Colonic mucosa (tissue), 4 donors: ENCODE measurements around the gene OR52J3. TPM values are rescaled to one million over a fixed set of nuclear protein-coding genes. Genes with fewer than 3 reads are reported as not detected.

Experiments used
- DNase-seq: peaks from one replicate; pipeline ENCODE4 v3.0.0-alpha.2; 2020
- H3K27ac ChIP-seq: fragments of 200-600 bp; one replicate; pipeline ENCODE4 v1.8.0; 2021
- H3K27me3 ChIP-seq: fragments of 200-600 bp; one replicate; pipeline ENCODE4 v1.8.0; 2021
- H3K36me3 ChIP-seq: fragments of 200-600 bp; one replicate; pipeline ENCODE4 v1.8.0; 2021
- H3K4me1 ChIP-seq: fragments of 200-600 bp; one replicate; pipeline ENCODE4 v1.8.0; 2021; ENCODE audit warnings: mild to moderate bottlenecking
- H3K4me3 ChIP-seq: fragments of 200-600 bp; one replicate; pipeline ENCODE4 v1.8.0; 2021
- H3K9ac ChIP-seq, 2 donors: one replicate each; pipeline ENCODE4 v1.7.0; 2013; ENCODE audit warnings: control low read depth in 2 of 2, low read depth in 2 of 2, low read length in 2 of 2
- H3K9me3 ChIP-seq: fragments of 200-600 bp; one replicate; pipeline ENCODE4 v1.8.0; 2021
- intact Hi-C: fragments of 100-400 bp; cut with DNase I; formaldehyde crosslinking; loops from one replicate; pipeline ENCODE4 v1.14.1; 2022
- total RNA-seq, 2 donors: library from RNA; stranded (reverse); fragmentation: NEBNext Ultra II Directional in 1 of 2; extraction: Animal tissue kit (Norgen Biotek cat#: 25700) in 1 of 2; gene quantifications; one replicate each; pipeline ENCODE4 v1.2.1, GENCODE V29; 2021
- TF ChIP-seq, protein P1 (sequence below): fragments of 200-600 bp; IDR thresholded peaks from one replicate; pipeline ENCODE4 v1.8.0; 2022; ENCODE audit warnings: antibody characterized with exemption, mild to moderate bottlenecking
- donor health status: healthy.
- donor health status: DM: no; HTN: no; CAD: no.
- donor health status: DM: no; HTN: no; CAD: no.

Gene OR52J3
- total RNA-seq, 2 donors from 2014 or later: not detected

DNA sequence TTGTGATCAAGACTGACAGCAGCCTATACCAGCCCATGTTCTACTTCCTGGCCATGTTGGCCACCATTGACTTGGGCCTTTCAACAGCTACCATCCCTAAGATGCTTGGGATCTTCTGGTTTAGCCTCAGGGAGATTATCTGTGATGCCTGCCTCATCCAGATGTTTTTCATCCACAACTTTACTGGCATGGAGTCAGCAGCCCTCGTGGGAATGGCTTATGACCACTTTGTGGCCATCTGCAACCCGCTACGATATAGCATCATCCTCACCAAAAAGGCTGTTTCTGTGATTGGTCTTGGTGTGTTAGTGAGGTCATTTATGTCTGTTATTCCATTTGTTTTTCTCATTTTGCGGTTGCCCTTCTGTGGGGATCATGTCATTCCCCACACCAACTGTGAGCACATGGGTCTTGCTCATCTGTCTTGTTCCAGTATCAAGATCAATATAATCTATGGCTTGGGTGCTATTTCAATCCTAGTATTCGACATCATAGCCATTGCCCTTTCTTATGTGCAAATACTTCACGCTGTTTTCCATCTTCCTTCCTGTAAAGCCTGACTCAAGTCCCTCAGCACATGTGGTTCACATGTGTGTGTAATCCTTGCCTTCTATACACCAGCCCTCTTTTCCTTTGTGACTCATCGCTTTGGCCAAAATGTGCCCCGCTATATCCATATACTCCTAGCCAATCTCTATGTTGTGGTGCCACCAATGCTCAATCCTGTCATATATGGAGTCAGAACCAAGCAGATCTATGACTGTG, 46.7 kb downstream of the OR52J3 start:
- H3K9ac ChIP-seq: no peak overlapping the region

DNA sequence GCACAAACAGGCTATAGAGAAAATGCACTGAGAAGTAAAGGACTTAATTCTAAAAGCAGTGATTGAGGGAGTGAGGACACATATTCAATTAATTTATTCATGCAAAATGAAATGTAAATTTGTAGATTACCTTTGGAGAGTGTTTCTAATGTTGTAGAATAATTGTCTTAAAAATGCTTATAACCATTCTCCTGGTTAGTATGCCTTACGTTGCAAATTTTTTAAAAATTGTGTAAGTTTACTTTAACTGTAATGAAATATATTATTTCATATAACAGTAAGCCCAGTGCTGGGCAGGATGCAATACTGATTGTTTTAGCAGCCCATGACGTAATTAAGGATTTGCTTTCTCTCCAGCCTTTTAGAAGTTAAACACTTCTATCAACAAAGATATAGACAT, 49.7 kb downstream of the OR52J3 start:
- no peak for DNase-seq
- Histone ChIP-seq H3K27me3 (no peaks in the 10 kb centered on the region), H3K36me3 (no peaks in the 10 kb centered on the region), H3K4me3 (no peak overlapping the region), H3K27ac (no peak overlapping the region), H3K9me3 (no peaks in the 10 kb centered on the region), H3K4me1 (no peaks in the 10 kb centered on the region), H3K9ac (no peak overlapping the region)
- TF ChIP-seq, protein P1, sequence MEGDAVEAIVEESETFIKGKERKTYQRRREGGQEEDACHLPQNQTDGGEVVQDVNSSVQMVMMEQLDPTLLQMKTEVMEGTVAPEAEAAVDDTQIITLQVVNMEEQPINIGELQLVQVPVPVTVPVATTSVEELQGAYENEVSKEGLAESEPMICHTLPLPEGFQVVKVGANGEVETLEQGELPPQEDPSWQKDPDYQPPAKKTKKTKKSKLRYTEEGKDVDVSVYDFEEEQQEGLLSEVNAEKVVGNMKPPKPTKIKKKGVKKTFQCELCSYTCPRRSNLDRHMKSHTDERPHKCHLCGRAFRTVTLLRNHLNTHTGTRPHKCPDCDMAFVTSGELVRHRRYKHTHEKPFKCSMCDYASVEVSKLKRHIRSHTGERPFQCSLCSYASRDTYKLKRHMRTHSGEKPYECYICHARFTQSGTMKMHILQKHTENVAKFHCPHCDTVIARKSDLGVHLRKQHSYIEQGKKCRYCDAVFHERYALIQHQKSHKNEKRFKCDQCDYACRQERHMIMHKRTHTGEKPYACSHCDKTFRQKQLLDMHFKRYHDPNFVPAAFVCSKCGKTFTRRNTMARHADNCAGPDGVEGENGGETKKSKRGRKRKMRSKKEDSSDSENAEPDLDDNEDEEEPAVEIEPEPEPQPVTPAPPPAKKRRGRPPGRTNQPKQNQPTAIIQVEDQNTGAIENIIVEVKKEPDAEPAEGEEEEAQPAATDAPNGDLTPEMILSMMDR: no peak
- intact Hi-C loops: no loop called here

More for the DNA sequence above, 46.7 kb downstream of the OR52J3 start:
- Histone ChIP-seq H3K4me1 (no peaks in the 10 kb centered on the region), H3K9me3 (no peaks in the 10 kb centered on the region), H3K27me3 (no peaks in the 10 kb centered on the region), H3K27ac (no peak overlapping the region), H3K4me3 (no peak overlapping the region), H3K36me3 (no peaks in the 10 kb centered on the region)
- DNase-seq: no peak
- TF ChIP-seq, protein P1: no peak
- intact Hi-C loops: no loop called here

Other genes starting within 250 kb of the OR52J3 start
- gene OR52R1, start 242.1 kb upstream of the OR52J3 start, total RNA-seq: not detected
- gene OR51F2, start 225.2 kb upstream of the OR52J3 start, total RNA-seq: not detected
- not detected for gene OR51S1, start 197.3 kb upstream of the OR52J3 start, total RNA-seq
- not detected for gene OR51T1, start 164.6 kb upstream of the OR52J3 start, total RNA-seq
- not detected for gene OR51A7, start 142.7 kb upstream of the OR52J3 start, total RNA-seq
- gene OR51G2, start 127.2 kb upstream of the OR52J3 start, total RNA-seq: not detected
- not detected for gene OR51G1, start 122.2 kb upstream of the OR52J3 start, total RNA-seq
- gene OR51A4, start 98.9 kb upstream of the OR52J3 start, total RNA-seq: not detected
- gene OR51A2, start 90.8 kb upstream of the OR52J3 start, total RNA-seq: not detected
- gene OR51L1, start 51.7 kb upstream of the OR52J3 start, total RNA-seq: not detected
- gene OR52E2, start 13.1 kb downstream of the OR52J3 start, total RNA-seq: not detected
- not detected for gene OR52E1, start 23.0 kb downstream of the OR52J3 start, total RNA-seq
- not detected for gene OR52A5, start 91.8 kb downstream of the OR52J3 start, total RNA-seq
- gene OR52A1, start 108.2 kb downstream of the OR52J3 start, total RNA-seq: not detected
- not detected for gene OR51V1, start 154.2 kb downstream of the OR52J3 start, total RNA-seq
- 100 to 1,000 TPM in 1 of 2 donors, 1 to 10 TPM in 1; 3.0 to 113 TPM for gene HBB, start 180.5 kb downstream of the OR52J3 start, total RNA-seq
- not detected for gene HBD, start 188.0 kb downstream of the OR52J3 start, total RNA-seq
- 1 to 10 TPM in 1 of 2 donors, not detected in 1; 5.7 TPM for gene HBG1, start 203.3 kb downstream of the OR52J3 start, total RNA-seq
- 10 to 100 TPM in 1 of 2 donors, not detected in 1; 14.9 TPM for gene HBG2, start 208.3 kb downstream of the OR52J3 start, total RNA-seq
- gene HBE1, start 223.4 kb downstream of the OR52J3 start, total RNA-seq: 1 to 10 TPM in 1 of 2 donors, not detected in 1; 4.0 TPM